Colonic mucosa (tissue), 4 donors: ENCODE results near the gene MYH9. TPM values are rescaled to one million over a fixed set of nuclear protein-coding genes. Genes with fewer than 3 reads are reported as not detected.

Experiments used
- DNase-seq: peaks from one replicate; pipeline ENCODE4 v3.0.0-alpha.2; 2020
- H3K27ac ChIP-seq: fragments of 200-600 bp; one replicate; pipeline ENCODE4 v1.8.0; 2021
- H3K27me3 ChIP-seq: fragments of 200-600 bp; one replicate; pipeline ENCODE4 v1.8.0; 2021
- H3K36me3 ChIP-seq: fragments of 200-600 bp; one replicate; pipeline ENCODE4 v1.8.0; 2021
- H3K4me1 ChIP-seq: fragments of 200-600 bp; one replicate; pipeline ENCODE4 v1.8.0; 2021; ENCODE audit warnings: mild to moderate bottlenecking
- H3K4me3 ChIP-seq: fragments of 200-600 bp; one replicate; pipeline ENCODE4 v1.8.0; 2021
- H3K9ac ChIP-seq, 2 donors: one replicate each; pipeline ENCODE4 v1.7.0; 2013; ENCODE audit warnings: control low read depth in 2 of 2, low read depth in 2 of 2, low read length in 2 of 2
- H3K9me3 ChIP-seq: fragments of 200-600 bp; one replicate; pipeline ENCODE4 v1.8.0; 2021
- intact Hi-C: fragments of 100-400 bp; cut with DNase I; formaldehyde crosslinking; loops from one replicate; pipeline ENCODE4 v1.14.1; 2022
- total RNA-seq, 2 donors: library from RNA; stranded (reverse); fragmentation: NEBNext Ultra II Directional in 1 of 2; extraction: Animal tissue kit (Norgen Biotek cat#: 25700) in 1 of 2; gene quantifications; one replicate each; pipeline ENCODE4 v1.2.1, GENCODE V29; 2021
- TF ChIP-seq, protein P1 (sequence below): fragments of 200-600 bp; IDR thresholded peaks from one replicate; pipeline ENCODE4 v1.8.0; 2022; ENCODE audit warnings: antibody characterized with exemption, mild to moderate bottlenecking
- donor health status: healthy.
- donor health status: DM: no; HTN: no; CAD: no.
- donor health status: DM: no; HTN: no; CAD: no.

Gene MYH9
- total RNA-seq, 2 donors from 2014 or later: 711 to 719 TPM

DNA sequence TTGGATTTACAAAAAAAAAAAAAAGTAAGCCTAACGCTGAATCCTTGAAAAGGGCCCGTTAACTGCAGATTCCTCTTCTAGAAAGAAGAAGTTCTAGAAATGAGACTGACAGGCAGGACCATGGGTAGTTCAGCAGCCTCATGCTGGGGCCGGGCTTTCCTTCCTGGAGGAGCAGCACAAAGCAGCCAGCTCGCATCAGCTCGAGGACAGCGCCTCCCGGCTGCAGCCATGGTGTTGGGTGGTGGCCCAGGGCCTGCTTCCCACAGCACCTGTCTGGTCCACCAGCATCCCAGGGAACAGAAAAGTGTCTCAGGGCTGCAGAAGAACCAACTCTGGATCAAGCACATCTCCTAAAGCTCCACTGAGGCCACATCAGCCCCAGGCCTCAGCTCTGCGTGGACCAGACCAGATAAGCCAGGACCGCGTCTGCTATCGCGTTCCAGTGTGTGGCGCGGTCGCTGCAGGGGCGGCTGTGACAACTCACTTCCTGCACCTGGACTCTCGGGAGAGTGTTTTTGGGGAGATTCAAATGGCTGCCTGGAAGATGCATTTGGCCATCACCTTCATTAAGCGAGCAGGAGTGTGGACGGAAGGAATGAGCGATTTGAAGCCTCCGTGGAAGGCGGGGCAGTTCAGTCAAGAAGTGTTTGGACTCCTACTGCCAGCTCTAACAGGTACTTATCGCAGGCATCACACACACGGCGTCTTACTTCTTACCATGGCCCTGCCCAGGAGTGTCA, 53.5 kb downstream of the MYH9 start:
- H3K9ac ChIP-seq: peak overlapping the region; percentile 38 to 62
- peaks cover 17% of the 10 kb centered on the region for H3K36me3 ChIP-seq
- H3K27ac ChIP-seq: peak overlapping the region; percentile 84
- TF ChIP-seq, protein P1, sequence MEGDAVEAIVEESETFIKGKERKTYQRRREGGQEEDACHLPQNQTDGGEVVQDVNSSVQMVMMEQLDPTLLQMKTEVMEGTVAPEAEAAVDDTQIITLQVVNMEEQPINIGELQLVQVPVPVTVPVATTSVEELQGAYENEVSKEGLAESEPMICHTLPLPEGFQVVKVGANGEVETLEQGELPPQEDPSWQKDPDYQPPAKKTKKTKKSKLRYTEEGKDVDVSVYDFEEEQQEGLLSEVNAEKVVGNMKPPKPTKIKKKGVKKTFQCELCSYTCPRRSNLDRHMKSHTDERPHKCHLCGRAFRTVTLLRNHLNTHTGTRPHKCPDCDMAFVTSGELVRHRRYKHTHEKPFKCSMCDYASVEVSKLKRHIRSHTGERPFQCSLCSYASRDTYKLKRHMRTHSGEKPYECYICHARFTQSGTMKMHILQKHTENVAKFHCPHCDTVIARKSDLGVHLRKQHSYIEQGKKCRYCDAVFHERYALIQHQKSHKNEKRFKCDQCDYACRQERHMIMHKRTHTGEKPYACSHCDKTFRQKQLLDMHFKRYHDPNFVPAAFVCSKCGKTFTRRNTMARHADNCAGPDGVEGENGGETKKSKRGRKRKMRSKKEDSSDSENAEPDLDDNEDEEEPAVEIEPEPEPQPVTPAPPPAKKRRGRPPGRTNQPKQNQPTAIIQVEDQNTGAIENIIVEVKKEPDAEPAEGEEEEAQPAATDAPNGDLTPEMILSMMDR: no peak
- H3K9me3 ChIP-seq: no peaks in the 10 kb centered on the region
- DNase-seq: peak; percentile 51
- no peak overlapping the region for H3K4me3 ChIP-seq
- H3K27me3 ChIP-seq: no peaks in the 10 kb centered on the region
- intact Hi-C loops: loop anchor here (5.0 kb wide), 1 partner anchor 43 kb away; no protein-coding TSS in a partner anchor
- H3K4me1 ChIP-seq: peaks cover 60% of the 10 kb centered on the region

DNA sequence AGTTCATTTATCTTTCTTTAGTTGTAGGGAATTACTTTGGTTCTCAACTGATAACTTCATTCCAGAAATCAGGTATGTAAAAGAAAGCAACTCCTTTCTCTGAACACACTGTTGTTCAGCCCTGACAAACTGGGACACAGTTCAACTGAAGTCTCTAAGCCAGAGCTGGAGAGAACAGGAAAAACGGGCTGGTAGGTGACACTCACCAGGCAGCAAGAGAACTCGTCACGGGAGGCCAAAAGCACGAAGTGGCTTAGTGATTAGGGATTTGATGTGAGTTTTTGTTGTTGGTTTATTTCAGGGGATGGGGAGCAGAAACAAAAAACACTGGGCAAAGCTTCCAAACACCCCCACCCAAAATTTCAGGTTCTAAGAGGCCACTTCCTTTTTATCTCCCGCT, 54.1 kb downstream of the MYH9 start:
- no peak overlapping the region for H3K4me3 ChIP-seq
- H3K27ac ChIP-seq: peak overlapping the region; percentile 84
- no peaks in the 10 kb centered on the region for H3K27me3 ChIP-seq
- H3K4me1 ChIP-seq: peaks cover 66% of the 10 kb centered on the region
- peaks cover 13% of the 10 kb centered on the region for H3K36me3 ChIP-seq
- TF ChIP-seq, protein P1: no peak
- H3K9me3 ChIP-seq: no peaks in the 10 kb centered on the region
- no peak for DNase-seq
- intact Hi-C loops: loop anchor here (5.0 kb wide), 1 partner anchor 44 kb away; no protein-coding TSS in a partner anchor
- peak overlapping the region in 1 of 2 donors; percentile 72 for H3K9ac ChIP-seq

DNA sequence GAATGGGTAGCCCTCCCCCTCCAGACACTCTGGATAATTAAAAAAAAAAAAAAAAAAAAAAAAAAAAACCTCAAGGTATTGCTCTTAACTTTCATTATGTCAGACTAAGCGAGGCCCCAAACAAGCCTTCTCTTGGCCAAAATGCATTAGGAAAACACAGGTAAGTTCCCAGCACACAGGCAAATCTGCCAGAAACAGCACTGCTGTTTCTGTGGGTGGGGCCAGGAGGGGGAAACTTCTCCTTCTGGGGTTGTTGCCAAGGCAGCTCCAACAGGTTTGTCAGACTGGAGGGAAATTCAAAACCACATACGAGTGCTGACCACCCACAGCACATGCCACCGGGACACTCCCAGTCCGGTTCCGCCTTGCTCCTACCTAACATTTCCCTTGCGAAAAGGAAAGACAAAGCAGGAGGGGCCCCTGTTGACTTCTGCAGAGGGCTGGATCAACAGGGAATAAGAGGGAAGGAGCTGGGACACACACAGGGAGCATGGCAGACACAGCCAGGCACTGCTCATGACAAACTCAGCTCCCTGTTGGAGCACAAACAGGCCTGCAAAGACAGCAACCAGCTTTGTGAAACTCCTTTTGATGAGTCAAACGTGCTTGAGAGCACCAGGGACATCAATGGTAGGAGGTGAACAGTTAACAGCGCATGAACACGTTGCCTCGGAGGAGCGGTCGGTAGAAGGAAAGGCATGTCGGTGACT, 55.0 kb downstream of the MYH9 start:
- H3K4me3 ChIP-seq: no peak overlapping the region
- H3K36me3 ChIP-seq: peaks cover 8% of the 10 kb centered on the region
- H3K27me3 ChIP-seq: no peaks in the 10 kb centered on the region
- TF ChIP-seq, protein P1: no peak
- intact Hi-C loops: loop anchor here (5.0 kb wide), 1 partner anchor 45 kb away; no protein-coding TSS in a partner anchor
- no peaks in the 10 kb centered on the region for H3K9me3 ChIP-seq
- H3K4me1 ChIP-seq: peaks cover 74% of the 10 kb centered on the region
- peak overlapping the region in 1 of 2 donors; percentile 79 for H3K9ac ChIP-seq
- DNase-seq: peak; percentile 77
- H3K27ac ChIP-seq: peak overlapping the region; percentile 84

DNA sequence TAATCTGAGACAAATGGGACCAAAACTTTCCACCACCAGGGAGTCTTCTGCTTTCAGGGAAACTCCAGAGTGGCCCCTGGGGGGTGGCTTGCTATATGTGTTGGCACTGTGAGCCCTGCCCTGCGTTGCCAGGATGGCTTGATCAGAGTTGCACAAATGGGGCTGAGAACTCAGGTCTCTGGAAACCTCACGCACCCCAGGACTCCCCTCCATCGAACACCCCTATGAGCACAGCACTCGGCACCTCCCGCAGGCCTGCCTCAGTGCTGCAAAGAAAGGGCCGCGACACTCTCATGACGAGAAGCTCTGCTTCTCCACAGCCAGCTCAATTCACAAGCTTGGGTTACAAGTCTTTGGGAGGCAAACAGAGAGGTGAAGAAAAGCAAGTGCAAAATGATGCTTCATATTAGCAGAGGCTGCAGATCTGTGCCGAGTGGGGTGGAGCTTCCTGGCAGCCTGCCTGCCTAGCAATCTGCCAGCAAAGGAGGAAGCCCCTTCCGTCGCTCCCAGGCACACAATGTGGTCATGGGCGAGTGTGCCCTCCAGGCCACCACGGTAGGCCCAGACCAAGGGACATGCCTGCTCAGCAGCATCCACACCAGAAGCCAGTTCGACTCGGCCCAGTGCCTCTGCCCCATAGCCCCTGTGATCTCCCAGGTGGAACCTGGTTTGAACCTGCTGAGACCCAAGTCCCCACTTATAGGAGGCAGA, 55.7 kb downstream of the MYH9 start:
- intact Hi-C loops: loop anchor here (5.0 kb wide), 1 partner anchor 45 kb away; no protein-coding TSS in a partner anchor
- Histone ChIP-seq H3K4me3 (no peak overlapping the region), H3K27ac (peak overlapping the region; percentile 84), H3K4me1 (peaks cover 74% of the 10 kb centered on the region), H3K36me3 (peaks cover 8% of the 10 kb centered on the region), H3K9me3 (no peaks in the 10 kb centered on the region), H3K9ac (peak overlapping the region; percentile 47 to 79), H3K27me3 (no peaks in the 10 kb centered on the region)
- peak; percentile 78 for DNase-seq
- TF ChIP-seq, protein P1: no peak

DNA sequence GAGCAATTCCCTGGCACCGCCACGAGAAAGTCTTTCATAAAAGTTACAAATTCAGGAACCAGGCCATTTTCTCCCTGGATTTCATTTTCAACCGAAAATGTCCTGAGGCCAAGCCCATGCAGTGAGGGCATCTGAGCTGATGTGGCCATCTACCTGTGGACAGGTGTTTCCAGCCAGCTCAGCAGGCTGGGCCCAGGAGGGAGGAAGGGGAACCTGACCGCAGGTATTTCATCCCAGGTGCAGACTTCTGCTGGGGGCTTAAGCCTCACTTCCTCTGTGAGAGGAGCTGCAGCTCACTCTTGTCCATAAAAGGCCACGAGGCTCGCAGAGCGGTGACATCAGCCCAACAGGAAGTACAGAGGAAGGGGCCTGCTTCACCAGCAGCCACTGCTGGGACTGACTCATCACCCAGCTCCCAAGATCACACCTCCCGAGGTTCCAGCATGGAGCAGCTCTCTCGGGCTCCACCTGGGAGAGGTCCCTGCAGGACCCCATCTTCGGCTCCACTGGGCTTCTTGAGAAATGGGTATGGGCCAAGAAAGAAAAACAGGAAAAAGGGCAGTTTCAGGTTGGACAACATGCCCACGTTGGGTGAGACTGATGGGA, 56.4 kb downstream of the MYH9 start:
- Histone ChIP-seq H3K9me3 (no peaks in the 10 kb centered on the region), H3K4me3 (no peak overlapping the region), H3K27me3 (no peaks in the 10 kb centered on the region), H3K27ac (peak overlapping the region; percentile 84), H3K4me1 (peaks cover 70% of the 10 kb centered on the region), H3K36me3 (peaks cover 6% of the 10 kb centered on the region), H3K9ac (peak overlapping the region; percentile 60 to 79)
- TF ChIP-seq, protein P1: no peak
- peak; percentile 75 for DNase-seq
- intact Hi-C loops: loop anchor here (5.0 kb wide), 1 partner anchor 46 kb away; no protein-coding TSS in a partner anchor
